Posterior vena cava (tissue), 2 donors: ENCODE measurements around the gene PLK5. TPM values are rescaled to one million over a fixed set of nuclear protein-coding genes. Genes with fewer than 3 reads are reported as not detected.
"Not testable (repeated sequence)": the region's sequence is repeated elsewhere in the genome, so short reads cannot be mapped to it uniquely, and the experiment has no call there.

Experiments
- DNase-seq: peaks from one replicate; pipeline ENCODE4 v3.0.0-alpha.2; 2020; ENCODE audit warnings: low spot score
- intact Hi-C, 2 donors: fragments of 100-400 bp; cut with DNase I; formaldehyde crosslinking; loops; one replicate each; pipeline versions ENCODE4 v1.14.1 to v1.14.2; 2022 to 2023
- total RNA-seq, 2 donors: library from RNA; stranded (reverse); fragmentation: NEBNext Ultra II Directional; extraction: Animal tissue kit (Norgen Biotek cat#: 25700); gene quantifications; one replicate each; pipeline ENCODE4 v1.2.1, GENCODE V29; 2021
- donor health status: DM: yes; HTN: yes; CAD: no.
- donor health status: DM: yes; HTN: yes; CAD: no.

PLK5 gene
- total RNA-seq, 2 donors from 2014 or later: not detected

GRCh38 chr19:1520203-1520780 lies 3.6 kb upstream of the PLK5 start:
- no peak for DNase-seq
- intact Hi-C loops: no loop called here

DNA sequence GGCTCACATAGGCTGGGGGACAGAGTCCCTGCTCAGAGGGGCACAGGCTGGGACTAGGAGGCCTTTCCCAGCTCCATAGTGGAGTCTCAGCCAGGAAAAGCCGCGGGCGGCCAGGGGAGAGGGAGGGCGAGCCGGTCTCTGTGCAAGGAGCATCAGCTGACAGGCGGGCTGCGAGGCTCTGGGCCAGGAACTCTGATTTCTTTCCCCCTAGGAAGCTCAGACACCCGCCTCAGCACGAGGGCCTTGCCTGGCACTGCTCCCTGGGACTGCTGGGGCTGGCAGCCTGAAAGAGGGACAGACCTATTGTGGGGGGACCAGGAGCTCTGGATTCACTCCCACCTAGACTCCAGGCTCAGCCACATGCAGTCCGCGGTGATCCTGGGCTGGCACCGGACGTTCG lies 2.2 kb upstream of the PLK5 start:
- intact Hi-C loops: no loop called here
- no peak for DNase-seq

DNA sequence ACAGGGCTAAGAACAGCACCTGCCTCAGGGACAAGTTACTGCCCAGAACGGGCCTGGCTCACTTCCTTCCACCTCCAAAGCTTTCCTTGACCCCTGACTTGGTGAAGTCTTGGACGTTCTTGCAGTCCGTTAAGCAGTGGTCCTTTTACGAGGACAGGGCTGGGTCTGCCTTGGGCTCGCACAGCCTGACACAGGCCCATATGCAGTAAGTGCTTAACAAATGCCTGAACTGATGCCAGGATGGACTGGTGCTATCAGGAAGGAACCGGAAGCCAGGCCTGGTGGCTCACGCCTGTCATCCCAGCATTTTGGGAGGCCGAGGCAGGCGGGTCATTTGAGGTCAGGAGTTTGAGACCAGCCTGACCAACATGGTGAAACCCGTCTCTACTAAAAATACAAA lies 1.8 kb upstream of the PLK5 start:
- no peak for DNase-seq
- intact Hi-C loops: no loop called here

GRCh38 chr19:1522838-1523237 lies 1.0 kb upstream of the PLK5 start:
- intact Hi-C loops: no loop called here
- no peak for DNase-seq

DNA sequence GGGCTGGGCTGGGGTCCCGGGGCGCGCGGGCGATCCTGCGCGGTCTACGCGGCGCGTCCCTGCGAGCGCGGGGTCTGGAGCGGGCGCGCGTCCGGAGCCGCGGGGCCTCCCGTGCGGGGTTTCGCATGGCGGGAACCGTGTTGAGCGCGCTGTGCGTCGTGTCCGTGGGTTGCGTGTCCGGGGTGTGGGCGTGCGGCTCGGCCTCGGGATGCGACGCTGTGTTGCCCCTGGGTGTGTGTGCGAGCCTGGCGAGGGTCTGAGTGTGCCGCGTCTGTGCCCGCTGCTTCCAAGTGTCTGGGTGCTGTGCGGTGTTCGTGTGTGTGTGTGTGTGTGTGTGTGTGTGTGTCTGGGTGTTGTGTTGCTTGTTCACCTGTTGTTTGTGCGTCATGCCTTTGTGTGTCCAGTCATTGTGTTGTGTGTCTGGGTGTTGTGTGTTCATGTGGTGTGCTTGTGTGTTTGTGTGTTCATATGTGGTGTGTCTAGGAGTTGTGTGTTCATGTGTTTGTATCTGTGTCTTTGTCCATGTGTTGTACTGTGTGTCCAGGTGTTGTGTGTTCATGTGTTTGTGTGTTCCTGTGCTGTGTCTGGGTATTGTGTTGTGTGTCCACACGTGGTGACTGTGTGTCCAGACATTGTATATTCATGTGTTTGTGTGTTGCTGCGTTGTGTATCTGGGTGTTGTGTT lies 552 bp downstream of the PLK5 start:
- DNase-seq: no peak
- intact Hi-C loops: no loop called here

DNA sequence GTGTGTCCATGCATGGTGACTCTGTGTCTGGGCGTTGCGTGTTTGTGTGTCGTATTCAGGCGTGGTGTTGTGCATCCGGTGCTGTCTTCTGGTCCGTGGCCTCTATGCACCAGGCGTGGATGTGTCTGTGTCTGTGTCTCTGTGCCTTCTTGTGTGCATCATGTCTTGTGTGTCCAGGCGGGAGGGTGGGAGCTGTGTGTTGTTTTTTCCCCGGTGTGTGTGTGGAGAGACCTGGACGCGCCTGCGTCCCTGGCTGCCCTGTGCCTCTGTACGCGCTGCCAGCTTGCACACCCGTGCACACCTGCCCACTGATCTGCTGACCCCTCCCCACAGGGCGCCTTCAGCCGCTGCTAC lies 1.1 kb downstream of the PLK5 start:
- intact Hi-C loops: no loop called here
- no peak for DNase-seq

DNA sequence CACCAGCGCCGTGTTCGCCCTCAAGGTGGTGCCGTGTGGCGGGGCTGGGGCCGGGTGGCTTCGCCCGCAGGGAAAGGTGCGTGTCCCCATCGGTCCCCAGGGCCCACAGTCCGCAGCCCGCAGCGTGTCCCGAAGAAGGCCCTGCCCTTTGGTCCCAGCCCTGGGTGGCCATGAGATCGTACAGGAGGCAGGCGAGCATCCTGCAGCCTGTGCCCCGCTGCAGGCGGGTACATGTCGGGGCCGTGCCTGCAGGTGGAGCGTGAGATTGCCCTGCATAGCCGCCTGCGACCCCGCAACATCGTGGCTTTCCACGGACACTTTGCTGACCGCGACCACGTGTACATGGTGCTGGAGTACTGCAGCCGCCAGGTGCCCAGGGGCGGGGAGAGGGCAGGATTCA lies 1.5 kb downstream of the PLK5 start:
- intact Hi-C loops: no loop called here
- DNase-seq: no peak

DNA sequence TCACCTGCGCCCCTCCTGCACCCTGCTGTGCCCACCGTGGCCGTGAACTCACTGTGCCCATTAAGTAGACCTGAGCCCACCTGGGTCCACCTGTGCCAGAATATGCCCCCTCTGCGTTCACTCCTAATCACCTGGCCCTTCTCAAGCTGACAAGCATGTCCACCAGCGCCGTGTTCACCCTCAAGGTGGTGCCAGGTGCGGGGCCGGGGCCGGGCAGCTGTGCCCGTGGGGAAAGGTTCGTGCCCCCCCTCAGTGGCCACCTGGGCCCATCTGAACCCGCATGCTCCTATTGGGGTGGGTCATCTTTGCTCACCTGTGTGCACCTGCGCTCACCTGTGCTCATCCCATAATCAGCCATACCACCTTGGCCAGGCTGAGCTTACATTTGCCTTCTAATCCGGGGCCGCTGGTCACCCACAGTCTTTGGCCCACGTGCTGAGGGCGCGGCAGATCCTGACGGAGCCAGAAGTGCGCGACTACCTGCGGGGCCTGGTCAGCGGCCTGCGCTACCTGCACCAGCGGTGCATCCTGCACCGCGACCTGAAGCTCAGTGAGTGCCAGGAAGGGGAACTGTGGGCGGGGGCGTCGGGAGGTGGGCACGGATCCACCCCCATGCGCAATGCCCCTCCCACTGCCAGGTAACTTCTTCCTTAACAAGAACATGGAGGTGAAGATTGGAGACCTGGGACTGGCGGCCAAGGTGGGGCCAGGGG lies 2.3 kb downstream of the PLK5 start:
- intact Hi-C loops: no loop called here
- DNase-seq: no peak

- DNase-seq: no peak
- intact Hi-C loops: no loop called here
These were observed 3.2 kb downstream of the PLK5 start for GRCh38 chr19:1526979-1527649.

DNA sequence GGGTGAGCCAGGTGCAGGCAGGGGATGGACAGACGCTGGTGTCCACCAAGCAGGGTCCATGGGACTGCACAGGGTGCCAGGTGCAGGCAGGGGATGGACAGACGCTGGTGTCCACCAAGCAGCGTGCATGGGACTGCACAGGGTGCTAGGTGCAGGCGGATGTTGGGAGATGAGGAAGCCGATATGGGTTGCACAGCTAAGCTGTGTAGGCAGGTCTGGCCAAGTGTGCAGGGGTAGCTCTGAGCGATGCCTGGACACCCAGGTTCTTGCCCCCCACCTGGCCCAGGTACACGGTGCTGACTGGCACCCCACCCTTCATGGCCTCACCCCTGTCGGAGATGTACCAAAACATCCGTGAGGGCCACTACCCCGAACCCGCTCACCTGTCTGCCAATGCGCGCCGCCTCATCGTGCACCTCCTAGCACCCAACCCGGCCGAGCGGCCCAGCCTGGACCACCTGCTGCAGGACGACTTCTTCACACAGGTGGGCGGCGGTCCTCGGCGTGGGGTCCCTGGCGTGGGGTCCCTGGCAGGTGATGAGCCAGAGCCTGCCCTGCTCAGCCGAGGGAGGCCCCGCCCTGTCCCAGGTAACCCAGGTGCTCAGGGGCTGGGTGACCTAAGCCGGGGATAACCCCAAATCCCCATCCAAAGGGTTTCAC lies 3.9 kb downstream of the PLK5 start:
- intact Hi-C loops: no loop called here
- no peak for DNase-seq

- intact Hi-C loops: no loop called here
- no peak for DNase-seq
These were observed 4.9 kb downstream of the PLK5 start for GRCh38 chr19:1528596-1529429.

GRCh38 chr19:1529430-1529816 lies 5.5 kb downstream of the PLK5 start:
- intact Hi-C loops: no loop called here
- DNase-seq: no peak

DNA sequence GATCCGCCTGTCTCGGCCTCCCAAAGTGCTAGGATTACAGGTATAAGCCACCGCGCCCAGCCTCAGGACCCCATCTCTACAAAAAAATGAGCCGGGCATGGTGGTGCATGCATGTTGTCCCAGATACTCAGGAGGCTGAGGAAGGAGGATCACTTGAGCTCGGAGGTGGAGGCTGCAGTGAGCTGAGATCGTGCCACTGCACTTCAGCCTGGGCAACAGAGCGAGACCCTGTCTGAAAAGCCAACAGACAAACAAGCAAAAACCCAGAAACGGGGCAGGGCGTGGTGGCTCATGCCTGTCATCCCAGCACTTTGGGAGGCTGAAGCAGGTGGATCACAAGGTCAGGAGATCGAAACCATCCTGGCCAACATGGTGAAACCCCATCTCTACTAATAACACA lies 7.0 kb downstream of the PLK5 start:
- DNase-seq, intact Hi-C loops: not testable (repeated sequence)

- intact Hi-C loops: no loop called here
- no peak for DNase-seq
These were observed 7.7 kb downstream of the PLK5 start for GRCh38 chr19:1531587-1531986.

DNA sequence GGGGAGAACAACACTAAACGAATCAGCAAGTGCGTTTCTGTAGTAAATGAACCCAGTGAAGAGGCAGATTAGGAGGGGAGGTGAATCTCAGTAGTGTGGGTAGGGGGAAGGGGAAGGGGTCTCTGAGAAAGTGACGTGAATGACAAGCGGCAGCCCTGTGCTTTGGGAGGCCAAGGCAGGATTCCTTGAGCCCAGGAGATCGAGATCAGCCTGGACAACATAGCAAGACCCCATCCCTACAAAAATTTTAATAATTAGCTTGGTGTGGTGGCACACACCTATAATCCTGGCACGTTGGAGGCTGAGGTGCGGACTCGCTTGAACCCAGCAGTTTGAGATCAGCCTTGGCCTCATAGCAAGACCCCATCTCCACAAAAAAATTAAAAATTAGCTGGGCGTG lies 8.1 kb downstream of the PLK5 start:
- DNase-seq: no peak
- intact Hi-C loops: no loop called here

- intact Hi-C loops: no loop called here
- DNase-seq: no peak
These were observed 9.8 kb downstream of the PLK5 start for GRCh38 chr19:1533510-1534150.

DNA sequence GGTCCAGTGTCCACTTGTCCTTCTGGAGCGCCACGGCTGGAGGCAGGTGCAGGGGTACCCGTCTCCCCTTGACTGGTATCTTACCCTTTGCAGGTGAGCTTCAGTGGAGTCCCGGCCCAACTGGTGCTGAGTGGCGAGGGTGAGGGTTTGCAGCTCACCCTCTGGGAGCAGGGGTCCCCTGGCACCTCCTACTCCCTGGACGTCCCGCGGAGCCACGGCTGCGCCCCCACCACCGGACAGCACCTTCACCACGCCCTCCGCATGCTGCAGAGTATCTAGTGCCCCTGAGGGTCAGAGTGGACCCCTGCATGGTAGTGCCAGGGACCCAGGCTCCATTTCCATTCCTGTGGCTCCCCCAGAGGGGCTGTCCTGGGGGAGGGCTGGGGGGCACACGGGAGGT lies 11.1 kb downstream of the PLK5 start:
- intact Hi-C loops: no loop called here
- DNase-seq: no peak

GRCh38 chr19:1535699-1536098 lies 11.8 kb downstream of the PLK5 start:
- intact Hi-C loops, DNase-seq: not testable (repeated sequence)

GRCh38 chr19:1538978-1539377 lies 15.1 kb downstream of the PLK5 start:
- DNase-seq: no peak
- intact Hi-C loops: no loop called here
